Astrocyte (in vitro differentiated cells and primary cell): ENCODE data around the gene AEBP2. TPM values are rescaled to one million over a fixed set of nuclear protein-coding genes. Genes with fewer than 3 reads are reported as not detected.

Source experiments
- DNase-seq: peaks from one replicate; pipeline ENCODE4 v3.0.0-alpha.2; 2010; ENCODE audit warnings: low read depth
- FAIRE-seq: peaks from 2 replicates; lab custom pipeline; 2011; peaks lifted over from hg19 to GRCh38; lab: Jason Lieb, UNC
- H2AFZ ChIP-seq: 2 replicates; pipeline ENCODE4 v1.6.0; 2012; ENCODE audit warnings: low read depth, low read length, inconsistent platforms
- H3K27ac ChIP-seq: 2 replicates; pipeline ENCODE4 v1.5.1; 2011; ENCODE audit warnings: low read depth, low read length, inconsistent platforms
- H3K27me3 ChIP-seq: 2 replicates; pipeline ENCODE4 v1.6.0; 2011; ENCODE audit warnings: low read length, inconsistent platforms; ENCODE audit not compliant: insufficient read depth
- H3K36me3 ChIP-seq: 2 replicates; pipeline ENCODE4 v1.5.1; 2011; ENCODE audit warnings: low read length, inconsistent platforms; ENCODE audit not compliant: insufficient read depth
- H3K4me1 ChIP-seq: 2 replicates; pipeline ENCODE4 v1.5.1; 2011; ENCODE audit warnings: low read length, inconsistent platforms; ENCODE audit not compliant: insufficient read depth
- H3K4me2 ChIP-seq: 2 replicates; pipeline ENCODE4 v1.6.0; 2012; ENCODE audit warnings: low read length, inconsistent platforms
- H3K4me3 ChIP-seq: 2 replicates; pipeline ENCODE4 v1.5.1; 2011; ENCODE audit warnings: low read depth, mild to moderate bottlenecking, low read length, inconsistent platforms; ENCODE audit not compliant: insufficient read depth
- H3K79me2 ChIP-seq: 2 replicates; pipeline ENCODE4 v1.6.0; 2012; ENCODE audit warnings: mild to moderate bottlenecking, low read length, inconsistent platforms; ENCODE audit not compliant: insufficient read depth
- H3K9ac ChIP-seq: 2 replicates; pipeline ENCODE4 v1.6.0; 2012; ENCODE audit warnings: mild to moderate bottlenecking, low read length, inconsistent platforms
- H3K9me3 ChIP-seq: 2 replicates; pipeline ENCODE4 v1.5.1; 2012; ENCODE audit warnings: low read depth, mild to moderate bottlenecking, low read length, inconsistent platforms; ENCODE audit not compliant: insufficient read depth
- H4K20me1 ChIP-seq: 2 replicates; pipeline ENCODE4 v1.6.0; 2012; ENCODE audit warnings: low read length, inconsistent platforms; ENCODE audit not compliant: insufficient read depth
- H3K27ac Mint-ChIP-seq: one replicate; pipeline ENCODE4 v1.8.0; 2021; ENCODE audit warnings: mild to moderate bottlenecking, mixed read lengths; ENCODE audit not compliant: unreplicated experiment
- H3K27me3 Mint-ChIP-seq: one replicate; pipeline ENCODE4 v1.8.0; 2021; ENCODE audit warnings: low read depth, mixed read lengths; ENCODE audit not compliant: unreplicated experiment
- H3K36me3 Mint-ChIP-seq: one replicate; pipeline ENCODE4 v1.8.0; 2021; ENCODE audit warnings: low read depth, mixed read lengths; ENCODE audit not compliant: unreplicated experiment
- H3K4me1 Mint-ChIP-seq: one replicate; pipeline ENCODE4 v1.8.0; 2021; ENCODE audit warnings: low read depth, mixed read lengths; ENCODE audit not compliant: unreplicated experiment
- H3K4me3 Mint-ChIP-seq: one replicate; pipeline ENCODE4 v1.8.0; 2021; ENCODE audit warnings: mild to moderate bottlenecking, moderate library complexity, mixed read lengths; ENCODE audit not compliant: unreplicated experiment
- H3K9me3 Mint-ChIP-seq: one replicate; pipeline ENCODE4 v1.8.0; 2021; ENCODE audit warnings: mild to moderate bottlenecking, mixed read lengths; ENCODE audit not compliant: unreplicated experiment
- EZH2 ChIP-seq: IDR thresholded peaks from 2 replicates; pipeline ENCODE4 v1.6.1; 2012; ENCODE audit warnings: mild to moderate bottlenecking, low read length, inconsistent platforms; ENCODE audit not compliant: insufficient read depth
- total RNA-seq: library from RNA; stranded (reverse); gene quantifications from 2 replicates; pipeline ENCODE4 v1.2.1, GENCODE V29; 2021
- TF ChIP-seq, protein P1 (sequence below): IDR thresholded peaks from 2 replicates; pipeline ENCODE4 v1.5.1; 2011; ENCODE audit warnings: low read depth, mild to moderate bottlenecking, inconsistent platforms, low read length, moderate library complexity; ENCODE audit not compliant: insufficient read depth

Gene AEBP2
- total RNA-seq, 1 donor from 2014 or later, result 39.8 TPM

DNA sequence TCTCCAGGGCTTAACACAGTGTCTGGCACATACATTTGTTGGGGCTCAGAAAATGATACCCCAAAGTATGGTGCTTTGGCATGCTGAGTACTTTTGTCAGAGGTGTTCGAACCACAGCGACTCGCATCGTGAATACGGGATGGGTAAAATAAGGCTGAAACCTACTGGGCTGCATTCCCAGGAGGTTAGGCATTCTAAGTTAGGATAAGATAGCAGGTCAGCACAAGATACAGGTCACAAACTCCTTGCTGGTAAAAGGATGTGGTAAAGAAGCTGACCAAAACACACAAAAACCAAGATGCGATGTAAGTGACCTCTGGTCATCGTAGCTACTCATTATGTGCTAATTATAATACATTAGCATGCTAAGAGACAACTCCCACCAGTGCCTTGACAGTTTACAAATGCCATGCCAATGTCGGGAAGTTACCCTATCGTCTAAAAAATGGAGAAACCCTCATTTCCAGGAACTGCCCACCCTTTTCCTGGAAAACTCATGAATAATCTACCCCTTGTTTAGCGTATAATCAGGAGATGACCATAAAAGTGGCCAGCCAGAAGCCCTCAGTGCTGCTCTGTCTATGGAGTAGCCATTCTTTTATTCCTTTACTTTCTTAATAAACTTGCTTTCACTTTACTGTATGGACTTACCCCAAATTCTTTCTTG, 3.3 kb upstream of the AEBP2 start:
- peaks cover 17% of the 10 kb centered on the region for H3K4me1 Mint-ChIP-seq
- H4K20me1 ChIP-seq, result peaks cover 7% of the 10 kb centered on the region
- no peak for TF ChIP-seq EZH2
- TF ChIP-seq, protein P1, sequence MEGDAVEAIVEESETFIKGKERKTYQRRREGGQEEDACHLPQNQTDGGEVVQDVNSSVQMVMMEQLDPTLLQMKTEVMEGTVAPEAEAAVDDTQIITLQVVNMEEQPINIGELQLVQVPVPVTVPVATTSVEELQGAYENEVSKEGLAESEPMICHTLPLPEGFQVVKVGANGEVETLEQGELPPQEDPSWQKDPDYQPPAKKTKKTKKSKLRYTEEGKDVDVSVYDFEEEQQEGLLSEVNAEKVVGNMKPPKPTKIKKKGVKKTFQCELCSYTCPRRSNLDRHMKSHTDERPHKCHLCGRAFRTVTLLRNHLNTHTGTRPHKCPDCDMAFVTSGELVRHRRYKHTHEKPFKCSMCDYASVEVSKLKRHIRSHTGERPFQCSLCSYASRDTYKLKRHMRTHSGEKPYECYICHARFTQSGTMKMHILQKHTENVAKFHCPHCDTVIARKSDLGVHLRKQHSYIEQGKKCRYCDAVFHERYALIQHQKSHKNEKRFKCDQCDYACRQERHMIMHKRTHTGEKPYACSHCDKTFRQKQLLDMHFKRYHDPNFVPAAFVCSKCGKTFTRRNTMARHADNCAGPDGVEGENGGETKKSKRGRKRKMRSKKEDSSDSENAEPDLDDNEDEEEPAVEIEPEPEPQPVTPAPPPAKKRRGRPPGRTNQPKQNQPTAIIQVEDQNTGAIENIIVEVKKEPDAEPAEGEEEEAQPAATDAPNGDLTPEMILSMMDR, result no peak
- no peaks in the 10 kb centered on the region for H3K9me3 ChIP-seq
- no peak overlapping the region for H3K4me3 Mint-ChIP-seq
- H3K4me1 ChIP-seq, result peaks cover 8% of the 10 kb centered on the region
- H3K4me3 ChIP-seq, result no peak overlapping the region
- no peak overlapping the region for H2AFZ ChIP-seq
- FAIRE-seq (no peak), DNase-seq (no peak)
- H3K79me2 ChIP-seq, result peaks cover 12% of the 10 kb centered on the region
- no peaks in the 10 kb centered on the region for H3K27me3 ChIP-seq
- H3K36me3 Mint-ChIP-seq, result no peaks in the 10 kb centered on the region
- H3K36me3 ChIP-seq, result no peaks in the 10 kb centered on the region
- H3K27me3 Mint-ChIP-seq, result no peaks in the 10 kb centered on the region
- H3K27ac Mint-ChIP-seq, result no peak overlapping the region
- H3K9ac ChIP-seq, result no peak overlapping the region
- H3K4me2 ChIP-seq, result no peak overlapping the region
- no peak overlapping the region for H3K27ac ChIP-seq
- H3K9me3 Mint-ChIP-seq, result peaks cover 3% of the 10 kb centered on the region

DNA sequence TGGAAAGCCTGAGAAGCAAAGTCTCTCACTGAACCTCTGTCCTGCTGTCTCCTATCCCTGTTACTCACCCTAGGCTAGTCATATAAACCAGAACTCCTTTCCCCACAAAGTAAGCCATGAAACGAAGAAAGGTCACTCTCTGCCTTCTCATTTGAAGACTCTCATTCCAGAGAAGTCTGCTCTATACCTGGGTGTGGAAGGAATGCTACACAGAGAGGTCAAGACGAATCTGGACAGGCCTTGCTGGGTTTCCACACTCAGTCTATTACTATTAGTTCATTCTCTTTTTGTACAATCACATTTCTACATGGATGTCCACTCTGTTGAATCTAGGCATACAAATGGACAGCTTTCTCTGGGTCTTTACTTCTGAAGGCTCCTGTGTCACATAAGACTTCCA, 2.4 kb upstream of the AEBP2 start:
- H3K27me3 Mint-ChIP-seq, result no peaks in the 10 kb centered on the region

More for the DNA sequence above, 2.4 kb upstream of the AEBP2 start:
- no peak overlapping the region for H3K4me2 ChIP-seq
- Mint-ChIP-seq H3K27ac (no peak overlapping the region), H3K4me1 (peaks cover 8% of the 10 kb centered on the region), H3K4me3 (no peak overlapping the region), H3K36me3 (no peaks in the 10 kb centered on the region), H3K9me3 (peaks cover 3% of the 10 kb centered on the region)
- DNase-seq (no peak), FAIRE-seq (no peak)
- H3K27ac ChIP-seq, result no peak overlapping the region
- no peak overlapping the region for H3K4me3 ChIP-seq
- H3K9me3 ChIP-seq, result no peaks in the 10 kb centered on the region
- H3K9ac ChIP-seq, result no peak overlapping the region
- no peaks in the 10 kb centered on the region for H3K36me3 ChIP-seq
- peaks cover 16% of the 10 kb centered on the region for H4K20me1 ChIP-seq
- peaks cover 5% of the 10 kb centered on the region for H3K4me1 ChIP-seq
- TF ChIP-seq, protein P1, result no peak
- no peak for TF ChIP-seq EZH2
- no peaks in the 10 kb centered on the region for H3K27me3 ChIP-seq
- peaks cover 21% of the 10 kb centered on the region for H3K79me2 ChIP-seq
- no peak overlapping the region for H2AFZ ChIP-seq
